GM18498 (cell line): ENCODE measurements around the gene SLC2A11.
"Not testable (repeated sequence)": the region's sequence is repeated elsewhere in the genome, so short reads cannot be mapped to it uniquely, and the experiment has no call there.

Experiments used
- ATAC-seq: cut with Tn5 transposase; IDR thresholded peaks from one replicate; pipeline ENCODE4 v1.9.1; 2021; ENCODE audit warnings: mild to moderate bottlenecking, moderate library complexity; ENCODE audit not compliant: unreplicated experiment

Gene SLC2A11

DNA sequence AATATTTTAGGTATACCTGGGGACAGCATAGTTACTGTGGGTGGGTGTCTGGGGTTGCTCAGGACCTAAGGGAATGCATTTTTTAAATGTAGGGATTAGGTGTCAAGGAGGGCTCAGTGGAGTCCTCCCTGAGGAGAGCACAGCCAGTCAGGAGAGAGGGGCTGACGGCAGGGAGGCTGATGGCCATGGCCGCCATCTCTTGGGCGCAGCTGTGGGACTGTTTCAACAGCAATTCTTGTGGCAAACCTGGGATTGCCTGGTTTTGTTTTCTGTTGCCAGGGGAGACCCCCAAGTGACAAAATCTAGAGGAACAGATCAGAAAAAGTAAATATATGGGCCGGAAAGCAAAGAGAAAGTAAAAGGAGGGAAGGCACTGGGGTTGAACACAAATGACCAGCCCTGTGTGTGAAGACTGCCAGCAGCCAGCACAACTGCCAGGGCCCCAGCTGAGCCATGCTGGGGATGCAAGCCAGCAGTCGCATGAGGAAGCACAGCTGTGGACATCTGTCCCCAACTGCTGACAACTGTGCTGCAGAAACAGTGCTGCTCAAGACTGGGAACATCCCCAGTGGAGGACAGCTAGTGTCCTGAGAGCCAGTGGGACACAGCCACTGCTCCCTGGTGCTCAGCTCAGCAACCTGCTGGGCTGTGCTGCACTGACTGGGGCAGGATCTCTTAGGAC lies 47.0 kb downstream of the SLC2A11 start:
- ATAC-seq: no peak

DNA sequence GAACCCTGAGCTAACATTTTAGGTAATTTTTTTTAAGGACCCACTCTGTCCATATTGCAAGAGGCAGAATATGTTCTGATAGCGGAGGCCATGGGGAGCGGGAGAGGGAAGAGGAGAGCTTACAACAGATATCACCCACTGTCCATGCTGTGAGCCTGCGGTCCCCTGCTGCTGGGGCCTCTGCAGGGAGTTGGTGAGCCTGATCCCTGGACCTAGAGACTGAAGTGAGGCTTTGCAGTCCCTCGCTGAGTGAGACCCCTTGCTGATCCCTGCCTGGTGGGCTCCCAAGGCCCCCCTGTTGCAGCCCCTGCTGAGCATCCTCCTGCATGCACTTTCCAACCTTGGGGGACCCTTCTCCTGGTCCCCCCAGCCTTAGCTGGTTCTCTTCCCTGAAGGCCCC lies 49.0 kb downstream of the SLC2A11 start:
- no peak for ATAC-seq

DNA sequence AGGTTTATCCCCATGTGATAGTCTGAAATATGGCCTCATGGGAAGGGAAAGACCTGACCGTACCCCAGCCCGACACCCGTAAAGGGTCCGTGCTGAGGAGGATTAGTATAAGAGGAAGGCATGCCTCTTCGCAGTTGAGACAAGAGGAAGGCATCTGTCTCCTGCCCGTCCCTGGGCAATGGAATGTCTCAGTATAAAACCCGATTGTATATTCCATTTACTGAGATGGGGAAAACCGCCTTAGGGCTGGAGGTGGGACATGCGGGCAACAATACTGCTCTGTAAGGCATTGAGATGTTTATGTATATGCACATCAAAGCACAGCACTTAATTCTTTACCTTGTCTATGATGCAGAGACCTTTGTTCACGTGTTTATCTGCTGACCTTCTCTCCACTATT lies 49.7 kb downstream of the SLC2A11 start:
- not testable (repeated sequence) for ATAC-seq

DNA sequence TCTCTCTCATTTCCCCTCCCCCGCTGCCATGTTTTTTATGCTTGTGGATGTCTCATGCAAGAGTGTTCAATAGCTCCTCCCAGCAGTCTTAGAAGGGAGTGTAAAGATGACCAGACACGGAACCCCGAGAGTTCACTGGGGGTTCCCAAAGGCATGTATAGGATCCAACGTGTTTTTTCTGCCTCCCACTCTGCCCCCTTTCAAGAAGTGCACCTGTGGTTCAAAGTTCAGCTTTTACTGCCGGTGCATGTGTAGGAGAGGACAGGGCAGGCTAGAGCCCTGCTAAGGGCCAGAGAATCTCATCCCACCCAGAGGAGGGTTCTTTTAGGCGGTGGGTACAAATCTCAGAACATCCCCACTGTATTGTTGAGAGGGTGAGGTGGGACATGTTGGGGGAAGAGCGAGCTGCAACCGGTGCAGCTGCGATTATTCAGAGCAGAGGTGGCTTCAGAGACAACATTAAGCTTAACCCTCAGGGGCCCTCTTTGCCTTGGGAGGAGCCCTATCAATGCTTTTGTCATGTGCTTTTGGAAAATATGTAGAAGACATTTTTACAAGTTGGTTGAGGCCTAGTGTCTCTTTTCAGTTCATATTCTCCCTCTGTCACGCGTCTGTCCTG lies 51.0 kb downstream of the SLC2A11 start:
- ATAC-seq: no peak

DNA sequence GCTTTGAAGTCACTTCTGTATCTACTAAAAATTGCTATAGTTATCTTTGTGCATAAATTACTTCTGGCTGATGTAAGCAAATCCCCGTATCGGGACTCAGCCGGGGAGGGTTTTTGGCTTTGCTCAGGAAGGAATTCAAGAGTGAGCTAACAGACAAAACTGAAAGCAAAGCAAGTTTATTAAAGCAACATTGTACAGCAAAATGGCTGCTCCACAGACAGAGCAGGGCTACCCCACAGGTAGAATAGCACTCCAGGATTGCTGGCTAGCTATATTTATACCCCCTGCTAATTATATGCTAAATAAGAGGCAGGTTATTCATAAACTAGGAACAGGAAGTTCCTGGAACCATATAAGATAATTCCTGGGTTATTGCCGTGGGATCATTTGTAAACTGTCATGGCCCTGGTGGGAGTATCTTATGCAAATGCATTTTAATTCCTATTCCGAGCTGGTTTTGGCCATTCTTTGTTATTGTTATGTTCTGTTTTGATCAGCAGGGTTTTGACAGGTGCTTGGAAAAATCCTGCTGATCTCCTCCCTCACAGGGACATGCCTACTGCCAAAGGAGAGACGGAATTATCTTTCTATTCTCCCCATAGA lies 51.7 kb downstream of the SLC2A11 start:
- ATAC-seq: no peak

DNA sequence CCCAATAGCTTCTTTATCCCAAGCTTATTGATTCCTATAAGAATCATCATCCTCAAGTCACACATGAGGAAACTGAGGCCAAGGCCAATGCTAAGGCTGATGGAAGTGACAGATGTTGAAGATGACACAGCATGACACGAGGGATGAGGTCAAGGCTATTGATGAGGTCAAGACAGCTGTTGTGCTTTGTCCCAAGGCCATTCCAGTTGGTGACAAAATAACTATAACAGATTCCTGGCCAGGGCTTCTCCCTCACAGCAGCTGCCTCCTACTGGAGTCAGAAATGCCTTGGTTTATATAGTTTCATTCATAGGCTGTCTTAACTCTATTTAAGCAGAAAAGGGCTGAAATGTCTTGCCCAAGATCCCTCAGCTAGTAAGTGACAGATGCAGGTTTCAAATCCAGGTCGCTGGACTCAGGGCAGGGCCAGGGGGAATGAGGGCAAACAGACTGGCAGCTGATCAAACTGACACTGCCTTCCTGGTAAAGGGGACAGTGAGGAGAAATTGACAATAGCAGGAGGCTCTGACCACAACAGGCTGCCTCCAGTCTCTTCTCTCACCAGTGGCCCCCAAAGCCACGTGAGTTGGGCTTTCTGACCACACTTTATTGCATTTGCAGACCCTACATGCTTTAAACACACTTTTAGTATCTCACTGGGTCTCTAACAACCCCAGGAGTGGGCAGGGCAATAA lies 53.0 kb downstream of the SLC2A11 start:
- no peak for ATAC-seq

DNA sequence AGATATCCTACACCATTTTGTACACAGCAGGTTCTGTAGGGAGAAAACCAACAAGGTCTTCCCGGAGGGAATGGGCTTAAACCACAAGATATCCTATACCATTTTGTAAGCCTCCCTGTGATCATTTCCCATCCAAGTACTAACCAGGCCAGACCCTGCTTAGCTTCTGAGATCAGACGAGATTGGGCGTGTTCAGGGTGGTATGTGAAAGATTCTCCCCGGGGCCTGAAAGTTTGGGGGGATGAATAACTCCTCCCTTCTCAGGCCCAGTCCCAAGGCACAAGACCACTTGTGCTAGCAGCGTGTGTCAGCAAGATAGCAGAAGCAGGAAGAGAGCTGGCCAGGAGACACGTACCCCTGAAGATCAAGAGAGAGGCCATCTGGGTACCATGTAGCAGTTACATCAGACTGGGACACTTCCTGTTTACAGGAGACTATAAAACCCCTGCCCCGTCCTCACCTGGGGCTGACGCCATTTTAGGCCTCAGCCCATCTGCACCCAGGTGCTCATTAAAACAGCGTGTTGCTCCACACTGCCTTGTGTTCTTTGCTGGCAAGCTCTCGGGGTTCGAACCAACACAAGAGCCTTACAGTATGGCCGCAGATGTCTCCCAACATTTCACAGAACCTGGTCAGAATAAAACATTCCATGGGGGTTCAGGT lies 53.8 kb downstream of the SLC2A11 start:
- no peak for ATAC-seq

GRCh38 chr22:23912293-23912903 lies 54.7 kb downstream of the SLC2A11 start:
- no peak for ATAC-seq

DNA sequence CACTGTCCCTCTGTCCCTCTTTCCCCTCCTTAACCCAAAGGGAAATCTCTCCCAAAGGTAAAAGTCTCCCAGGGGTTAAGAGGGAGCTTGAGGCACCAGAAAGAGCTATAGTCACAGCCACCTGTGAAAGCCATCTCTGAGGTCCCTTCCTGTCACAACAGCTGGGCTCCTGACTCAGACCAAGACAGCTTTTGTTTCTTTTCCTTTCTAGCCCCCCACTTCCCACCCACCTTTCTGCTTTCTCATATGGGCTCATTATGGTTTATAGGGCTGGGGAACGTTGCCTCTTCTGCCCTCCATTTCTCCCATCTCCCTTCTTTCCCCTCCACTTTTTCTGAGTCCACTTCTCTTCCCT lies 55.6 kb downstream of the SLC2A11 start:
- peak; percentile 10 for ATAC-seq

GRCh38 chr22:23913661-23914353 lies 56.1 kb downstream of the SLC2A11 start:
- ATAC-seq: peak; percentile 96

DNA sequence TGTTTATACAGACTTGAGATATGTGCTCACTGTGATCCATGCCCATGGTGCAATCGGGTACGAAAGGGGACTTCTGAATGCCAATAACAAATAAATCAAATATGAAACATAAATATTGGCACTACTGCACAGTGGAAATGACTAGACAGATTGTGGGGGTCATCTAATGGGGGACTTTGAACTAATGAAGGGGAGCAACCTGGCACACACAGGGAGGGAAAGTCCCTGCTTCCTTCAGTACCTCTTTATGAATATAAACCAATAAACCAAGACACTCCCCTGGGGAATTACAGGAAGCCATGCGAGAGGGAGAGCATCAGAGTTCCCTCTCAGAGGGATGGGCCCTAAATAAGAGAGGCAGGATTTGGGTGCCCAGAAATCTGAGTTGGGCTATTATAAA lies 57.6 kb downstream of the SLC2A11 start:
- no peak for ATAC-seq

- not testable (repeated sequence) for ATAC-seq
These were observed 62.6 kb downstream of the SLC2A11 start for GRCh38 chr22:23920267-23920611.

- ATAC-seq: not testable (repeated sequence)
These were observed 64.0 kb downstream of the SLC2A11 start for GRCh38 chr22:23921586-23922201.

- ATAC-seq: no peak
These were observed 65.2 kb downstream of the SLC2A11 start for GRCh38 chr22:23922921-23923320.

DNA sequence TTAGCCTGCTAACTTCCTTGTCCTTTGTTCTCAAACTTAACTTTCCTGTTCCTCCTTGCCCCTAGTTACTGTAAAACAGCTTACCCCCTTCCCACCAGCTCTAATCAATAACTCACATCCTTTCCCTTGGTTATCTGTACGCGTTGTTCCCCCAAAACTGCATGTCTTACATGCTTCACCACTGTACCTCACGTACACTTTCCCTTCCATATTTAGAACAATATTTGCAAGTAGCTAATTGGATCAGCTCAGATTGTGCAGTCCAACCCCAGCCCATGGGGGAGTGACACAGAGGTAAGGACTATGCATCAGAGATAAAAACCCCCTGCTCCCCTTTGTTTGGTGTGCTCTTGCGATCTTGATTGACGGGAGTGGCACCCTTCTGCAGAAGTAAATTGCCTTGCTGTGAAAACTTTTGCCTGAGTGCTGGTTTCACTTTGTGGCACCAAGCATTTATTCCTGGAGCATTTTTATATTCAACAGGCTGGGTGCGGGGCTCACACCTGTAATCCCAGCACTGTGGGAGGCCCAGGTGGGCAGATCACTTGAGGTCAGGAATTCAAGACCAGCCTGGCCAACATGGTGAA lies 67.4 kb downstream of the SLC2A11 start:
- no peak for ATAC-seq

DNA sequence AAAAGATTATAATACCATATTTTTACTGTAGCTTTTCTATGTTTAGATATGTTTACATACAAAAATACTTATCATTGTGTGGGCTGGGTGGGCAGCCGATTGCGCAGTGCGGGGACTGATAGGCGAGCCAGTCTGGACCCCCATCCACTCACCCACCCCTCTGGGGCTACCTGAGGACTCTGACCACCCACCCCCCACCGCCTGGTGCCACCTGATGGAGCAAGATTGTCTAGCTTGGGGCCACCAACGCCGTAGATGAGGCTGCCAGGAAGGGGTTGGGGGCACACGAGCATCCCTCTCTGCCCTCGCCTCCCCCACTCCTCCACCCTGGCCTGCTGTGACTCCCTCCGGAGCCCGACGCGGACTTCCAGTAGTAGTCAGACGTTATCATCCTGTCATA lies 68.9 kb downstream of the SLC2A11 start:
- no peak for ATAC-seq
